GM21737 (cell line): ENCODE data around the gene IDH3G.

Source experiments
- ATAC-seq: cut with Tn5 transposase; IDR thresholded peaks from one replicate; pipeline ENCODE4 v1.9.1; 2021; ENCODE audit warnings: mild to moderate bottlenecking, moderate library complexity; ENCODE audit not compliant: unreplicated experiment

The IDH3G gene

DNA sequence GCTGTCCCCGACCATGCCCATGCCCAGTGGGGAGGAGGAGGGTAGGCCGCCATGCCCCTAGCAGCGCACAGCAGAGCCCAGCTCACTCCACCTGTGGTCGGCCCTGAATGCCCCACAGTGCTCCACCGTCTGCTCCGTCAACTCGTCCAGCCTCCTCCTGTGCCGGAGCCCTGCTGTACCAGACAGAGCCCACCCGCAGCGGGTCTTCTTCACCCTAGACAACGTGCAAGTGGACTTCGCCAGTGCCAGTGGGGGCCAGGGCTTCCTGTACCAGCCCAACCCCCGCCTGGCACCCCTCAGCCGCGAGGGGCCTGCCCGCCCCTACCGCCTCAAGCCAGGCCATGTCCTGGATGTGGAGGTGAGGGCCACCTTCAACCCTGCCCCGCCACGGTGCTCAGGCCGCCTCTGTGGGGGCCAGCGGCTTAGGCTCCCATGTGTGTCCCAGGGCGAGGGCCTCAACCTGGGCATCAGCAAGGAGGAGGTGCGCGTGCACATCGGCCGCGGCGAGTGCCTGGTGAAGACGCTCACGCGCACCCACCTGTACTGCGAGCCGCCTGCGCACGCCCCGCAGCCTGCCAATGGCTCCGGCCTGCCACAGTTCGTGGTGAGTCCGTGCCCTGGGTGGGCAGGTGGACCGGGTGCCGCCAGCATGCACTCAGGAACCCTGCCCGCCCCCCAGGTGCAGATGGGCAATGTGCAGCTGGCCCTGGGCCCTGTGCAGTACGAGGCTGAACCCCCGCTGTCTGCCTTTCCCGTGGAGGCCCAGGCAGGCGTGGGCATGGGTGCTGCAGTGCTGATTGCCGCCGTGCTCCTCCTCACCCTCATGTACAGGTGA lies 20.2 kb downstream of the IDH3G start:
- ATAC-seq = no peak

DNA sequence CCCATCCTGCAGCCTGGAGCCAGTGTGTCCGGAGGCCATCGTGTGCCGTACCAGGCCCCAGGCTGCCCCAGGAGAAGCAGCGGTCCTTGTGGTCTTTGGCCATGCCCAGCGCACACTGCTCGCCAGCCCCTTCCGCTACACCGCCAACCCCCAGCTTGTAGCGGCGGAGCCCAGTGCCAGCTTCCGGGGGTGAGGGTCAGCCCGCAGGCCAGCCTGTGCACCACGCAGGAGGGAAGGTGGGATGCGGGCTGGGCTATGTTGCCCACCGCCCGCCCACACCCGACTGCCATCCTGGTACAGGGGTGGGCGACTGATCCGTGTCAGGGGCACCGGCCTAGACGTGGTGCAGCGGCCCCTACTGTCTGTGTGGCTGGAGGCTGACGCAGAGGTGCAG lies 21.0 kb downstream of the IDH3G start:
- no peak for ATAC-seq

DNA sequence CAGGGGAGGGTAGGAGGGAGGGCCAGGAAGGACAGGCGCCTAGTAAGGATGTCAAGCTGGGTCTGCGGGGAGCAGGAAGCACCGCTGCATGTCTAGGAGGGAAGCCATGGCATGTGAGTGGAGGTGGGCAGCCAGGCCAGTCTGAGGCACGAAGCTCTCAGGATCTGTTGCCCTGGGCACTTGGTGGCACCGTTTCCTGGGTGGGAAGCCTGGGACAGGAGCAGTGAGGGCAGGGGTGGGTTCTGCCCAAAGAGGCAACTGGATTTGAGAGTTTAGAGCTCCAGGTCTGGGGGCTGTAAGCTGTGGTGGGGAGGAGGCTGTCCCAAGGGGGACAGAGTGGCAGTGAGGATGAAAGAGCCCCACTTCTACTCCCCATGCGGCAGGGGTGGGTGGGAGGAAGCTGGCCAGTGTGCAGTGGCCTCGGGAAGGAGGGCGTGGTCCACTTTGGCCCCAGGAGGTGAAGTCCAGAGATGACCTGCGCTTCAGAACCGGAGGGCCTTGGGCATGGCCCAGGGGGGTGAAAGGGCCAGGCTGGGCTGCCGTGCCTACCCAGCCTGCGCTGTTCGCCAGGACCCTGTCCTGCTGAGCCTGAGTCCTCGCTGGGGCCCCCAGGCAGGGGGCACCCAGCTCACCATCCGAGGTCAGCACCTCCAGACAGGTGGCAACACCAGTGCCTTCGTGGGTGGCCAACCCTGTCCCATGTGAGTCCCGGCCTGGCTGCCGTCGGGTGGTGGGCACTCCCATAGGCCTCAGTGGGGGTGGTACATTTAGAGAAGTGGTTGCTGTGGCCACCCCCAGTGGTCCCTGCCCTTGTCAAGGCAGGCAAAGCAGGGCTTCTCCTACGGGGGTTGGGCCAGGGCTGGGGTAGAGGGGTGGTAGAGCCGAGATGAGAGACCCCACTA lies 21.6 kb downstream of the IDH3G start:
- ATAC-seq = no peak

DNA sequence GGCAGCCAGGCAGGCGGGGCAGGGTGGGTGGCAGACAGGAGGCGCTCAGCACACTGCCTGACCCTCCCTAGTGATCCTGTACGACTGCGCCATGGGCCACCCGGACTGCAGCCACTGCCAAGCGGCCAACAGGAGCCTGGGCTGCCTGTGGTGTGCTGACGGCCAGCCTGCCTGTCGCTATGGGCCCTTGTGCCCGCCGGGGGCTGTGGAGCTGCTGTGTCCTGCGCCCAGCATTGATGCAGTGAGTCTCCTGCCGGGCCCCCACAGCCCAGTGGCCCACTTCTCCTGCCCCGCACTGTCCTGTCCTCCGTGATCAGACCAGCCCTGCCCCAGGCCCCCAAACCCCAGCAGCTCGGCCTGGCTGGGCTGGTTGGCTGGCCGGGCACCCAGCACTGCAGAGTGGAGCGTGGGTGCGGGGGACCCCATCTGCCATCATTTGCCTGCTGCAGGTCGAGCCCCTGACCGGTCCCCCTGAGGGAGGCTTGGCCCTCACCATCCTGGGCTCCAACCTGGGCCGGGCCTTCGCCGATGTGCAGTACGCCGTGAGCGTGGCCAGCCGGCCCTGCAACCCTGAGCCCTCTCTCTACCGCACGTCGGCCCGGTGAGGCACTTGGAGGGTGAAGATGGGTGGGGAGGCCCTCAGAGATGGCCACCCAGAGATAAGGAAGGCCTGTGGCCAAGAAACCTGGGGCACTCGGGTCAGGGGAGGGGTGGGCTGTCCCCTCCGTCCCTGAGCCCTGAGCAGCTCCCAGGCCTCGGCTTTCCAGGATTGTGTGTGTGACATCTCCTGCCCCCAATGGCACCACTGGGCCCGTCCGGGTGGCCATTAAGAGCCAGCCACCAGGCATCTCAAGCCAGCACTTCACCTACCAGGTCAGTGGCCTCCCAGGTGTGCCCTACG lies 22.5 kb downstream of the IDH3G start:
- ATAC-seq = no peak

DNA sequence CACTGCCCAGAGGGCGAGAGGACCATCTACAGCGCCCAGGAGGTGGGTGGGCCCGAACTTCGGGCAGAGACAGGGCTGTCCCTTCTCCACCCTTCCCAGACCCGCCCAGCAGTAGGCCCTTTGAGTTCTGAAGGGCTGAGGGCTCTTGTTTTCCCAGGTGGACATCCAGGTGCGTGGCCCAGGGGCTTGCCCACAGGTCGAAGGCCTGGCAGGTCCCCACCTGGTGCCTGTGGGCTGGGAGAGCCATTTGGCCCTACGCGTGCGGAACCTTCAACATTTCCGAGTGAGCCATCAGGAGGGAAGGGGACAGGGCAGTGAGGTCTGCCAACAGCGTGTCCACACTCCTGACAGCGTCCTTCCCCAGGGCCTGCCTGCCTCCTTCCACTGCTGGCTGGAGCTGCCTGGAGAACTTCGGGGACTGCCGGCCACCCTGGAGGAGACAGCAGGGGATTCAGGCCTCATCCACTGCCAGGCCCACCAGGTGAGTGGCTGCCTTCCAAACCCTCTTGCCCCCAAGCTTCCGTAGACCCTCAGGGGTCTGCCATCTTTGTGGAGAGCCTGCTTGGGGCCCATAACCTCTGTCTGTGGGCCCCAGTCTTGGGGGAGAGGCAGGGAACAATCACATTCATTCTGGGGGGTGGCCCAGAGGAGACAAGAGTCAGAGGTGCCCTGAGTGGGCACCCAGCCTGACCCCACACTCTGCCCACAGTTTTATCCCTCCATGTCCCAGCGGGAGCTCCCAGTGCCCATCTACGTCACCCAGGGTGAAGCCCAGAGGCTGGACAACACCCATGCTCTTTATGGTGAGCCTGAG lies 23.4 kb downstream of the IDH3G start:
- ATAC-seq = no peak

DNA sequence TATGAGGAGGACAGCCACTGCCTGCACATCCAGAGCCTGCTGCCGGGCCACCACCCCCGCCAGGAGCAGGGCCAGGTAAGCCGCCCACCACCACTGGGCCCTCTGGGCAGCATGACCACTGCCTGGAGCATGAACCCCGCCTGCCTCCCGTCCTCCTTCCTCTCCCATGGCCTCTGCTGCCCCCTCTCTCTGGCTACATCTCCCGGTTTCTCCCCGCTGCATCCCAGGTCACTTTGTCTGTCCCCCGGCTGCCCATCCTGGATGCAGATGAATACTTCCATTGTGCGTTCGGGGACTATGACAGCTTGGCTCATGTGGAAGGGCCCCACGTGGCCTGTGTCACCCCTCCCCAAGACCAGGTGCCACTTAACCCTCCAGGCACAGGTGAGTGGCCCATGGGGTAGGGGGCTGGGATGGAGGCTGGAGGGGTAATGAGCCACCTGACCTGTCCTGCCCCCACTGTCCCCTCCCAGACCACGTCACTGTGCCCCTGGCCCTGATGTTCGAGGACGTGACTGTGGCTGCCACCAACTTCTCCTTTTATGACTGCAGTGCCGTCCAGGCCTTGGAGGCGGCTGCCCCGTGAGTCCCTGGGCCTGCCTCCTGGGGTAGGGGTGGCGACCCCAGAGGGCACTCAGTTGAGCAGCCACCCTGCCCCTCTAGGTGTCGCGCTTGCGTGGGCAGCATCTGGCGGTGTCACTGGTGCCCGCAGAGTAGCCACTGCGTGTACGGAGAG lies 24.1 kb downstream of the IDH3G start:
- no peak for ATAC-seq

DNA sequence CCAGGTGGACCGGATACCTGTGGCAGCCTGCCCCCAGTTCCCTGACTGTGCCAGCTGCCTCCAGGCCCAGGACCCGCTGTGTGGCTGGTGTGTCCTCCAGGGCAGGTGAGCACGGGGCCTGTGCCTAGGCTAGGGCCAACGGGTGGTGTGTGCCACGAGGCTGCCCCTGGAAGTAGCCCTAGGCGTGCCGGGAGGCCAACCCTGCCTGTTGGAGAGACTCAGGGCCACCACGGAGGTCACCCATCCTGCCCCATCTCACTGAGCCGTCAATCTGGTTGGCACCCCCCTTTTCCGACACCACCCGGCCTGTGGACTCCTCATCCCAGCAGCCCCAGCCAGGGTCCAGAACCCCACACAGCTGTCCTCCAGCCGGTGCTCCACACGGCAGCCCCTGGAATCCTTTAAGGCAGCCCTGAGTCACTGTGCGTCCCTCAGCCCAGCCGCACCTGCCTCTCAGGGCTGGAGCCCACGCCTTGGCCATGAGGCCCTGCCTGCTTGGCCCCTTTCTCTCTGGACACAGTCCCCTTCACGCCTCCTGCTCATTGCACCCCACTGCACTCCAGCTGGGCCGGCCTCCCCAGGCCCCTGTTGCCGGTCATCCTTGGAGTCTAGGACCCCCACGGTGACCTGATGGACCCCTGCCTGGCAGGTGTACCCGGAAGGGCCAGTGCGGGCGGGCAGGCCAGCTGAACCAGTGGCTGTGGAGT lies 24.9 kb downstream of the IDH3G start:
- no peak for ATAC-seq

DNA sequence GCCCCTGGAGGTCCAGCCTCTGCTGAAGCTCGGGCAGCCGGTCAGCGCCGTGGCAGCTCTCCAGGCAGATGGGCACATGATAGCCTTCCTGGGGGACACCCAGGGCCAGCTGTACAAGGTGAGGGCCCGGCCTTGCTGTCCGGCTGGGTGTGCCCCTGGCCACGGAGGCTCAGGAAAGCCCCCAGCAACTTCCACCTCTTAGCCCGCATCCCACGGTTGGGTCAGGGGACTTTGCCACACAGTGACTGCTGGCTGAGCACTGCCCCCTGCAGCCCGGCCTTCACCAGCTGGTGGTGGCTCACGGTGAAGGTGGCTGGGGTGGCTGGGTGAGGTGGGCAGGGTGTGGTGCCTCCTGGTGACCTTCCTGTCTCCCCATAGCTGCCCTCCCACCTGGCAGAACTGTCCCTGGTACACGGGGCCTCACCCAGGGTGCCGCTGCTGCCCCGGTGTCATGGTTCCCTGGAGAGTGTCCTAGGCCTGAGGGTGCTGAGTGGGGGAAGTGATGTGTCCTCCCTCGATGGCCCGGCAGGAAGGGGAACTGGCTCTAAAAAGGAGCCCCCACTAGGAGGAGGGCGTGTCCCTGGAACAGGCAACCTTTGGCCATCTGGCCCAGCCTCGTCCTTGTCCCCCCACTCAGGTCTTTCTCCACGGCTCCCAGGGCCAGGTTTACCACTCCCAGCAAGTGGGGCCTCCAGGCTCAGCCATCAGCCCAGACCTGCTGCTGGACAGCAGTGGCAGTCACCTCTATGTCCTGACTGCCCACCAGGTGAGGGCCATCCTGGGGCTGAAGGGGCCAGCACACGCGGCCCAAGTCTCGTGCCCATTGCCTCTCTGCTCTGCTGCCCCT lies 25.6 kb downstream of the IDH3G start:
- no peak for ATAC-seq

DNA sequence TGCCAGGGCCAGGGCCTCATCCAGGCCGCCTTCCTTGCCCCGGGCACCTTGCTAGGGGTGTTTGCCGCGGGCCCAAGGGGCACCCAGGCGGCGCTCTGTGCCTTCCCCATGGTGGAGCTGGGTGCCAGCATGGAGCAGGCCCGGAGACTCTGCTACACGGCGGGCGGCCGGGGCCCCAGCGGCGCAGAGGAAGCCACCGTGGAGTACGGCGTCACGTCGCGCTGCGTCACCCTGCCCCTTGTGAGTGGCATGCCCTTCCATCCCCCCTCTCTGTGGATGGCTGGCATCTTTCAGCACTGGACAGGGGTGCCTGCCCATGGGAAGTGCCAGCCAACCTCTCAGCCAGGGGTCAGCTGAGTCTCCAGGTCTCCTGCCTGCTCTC lies 26.5 kb downstream of the IDH3G start:
- ATAC-seq = no peak

DNA sequence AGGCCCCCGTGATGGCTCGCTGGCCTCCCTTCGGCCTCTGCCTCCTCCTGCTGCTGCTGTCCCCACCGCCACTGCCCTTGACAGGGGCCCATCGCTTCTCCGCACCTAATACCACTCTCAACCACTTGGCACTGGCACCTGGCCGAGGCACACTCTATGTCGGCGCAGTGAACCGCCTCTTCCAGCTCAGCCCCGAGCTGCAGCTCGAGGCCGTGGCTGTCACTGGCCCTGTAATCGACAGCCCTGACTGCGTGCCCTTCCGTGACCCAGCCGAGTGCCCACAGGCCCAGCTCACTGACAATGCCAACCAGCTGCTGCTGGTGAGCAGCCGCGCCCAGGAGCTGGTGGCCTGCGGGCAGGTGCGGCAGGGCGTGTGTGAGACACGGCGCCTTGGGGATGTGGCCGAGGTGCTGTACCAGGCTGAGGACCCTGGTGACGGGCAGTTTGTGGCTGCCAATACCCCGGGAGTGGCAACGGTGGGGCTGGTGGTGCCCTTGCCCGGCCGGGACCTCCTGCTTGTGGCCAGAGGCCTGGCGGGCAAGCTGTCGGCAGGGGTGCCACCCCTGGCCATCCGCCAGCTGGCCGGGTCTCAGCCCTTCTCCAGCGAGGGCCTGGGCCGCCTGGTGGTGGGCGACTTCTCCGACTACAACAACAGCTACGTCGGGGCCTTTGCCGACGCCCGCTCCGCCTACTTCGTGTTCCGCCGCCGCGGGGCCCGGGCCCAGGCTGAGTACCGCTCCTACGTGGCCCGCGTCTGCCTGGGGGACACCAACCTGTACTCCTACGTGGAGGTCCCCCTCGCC lies 27.1 kb downstream of the IDH3G start:
- no peak for ATAC-seq

DNA sequence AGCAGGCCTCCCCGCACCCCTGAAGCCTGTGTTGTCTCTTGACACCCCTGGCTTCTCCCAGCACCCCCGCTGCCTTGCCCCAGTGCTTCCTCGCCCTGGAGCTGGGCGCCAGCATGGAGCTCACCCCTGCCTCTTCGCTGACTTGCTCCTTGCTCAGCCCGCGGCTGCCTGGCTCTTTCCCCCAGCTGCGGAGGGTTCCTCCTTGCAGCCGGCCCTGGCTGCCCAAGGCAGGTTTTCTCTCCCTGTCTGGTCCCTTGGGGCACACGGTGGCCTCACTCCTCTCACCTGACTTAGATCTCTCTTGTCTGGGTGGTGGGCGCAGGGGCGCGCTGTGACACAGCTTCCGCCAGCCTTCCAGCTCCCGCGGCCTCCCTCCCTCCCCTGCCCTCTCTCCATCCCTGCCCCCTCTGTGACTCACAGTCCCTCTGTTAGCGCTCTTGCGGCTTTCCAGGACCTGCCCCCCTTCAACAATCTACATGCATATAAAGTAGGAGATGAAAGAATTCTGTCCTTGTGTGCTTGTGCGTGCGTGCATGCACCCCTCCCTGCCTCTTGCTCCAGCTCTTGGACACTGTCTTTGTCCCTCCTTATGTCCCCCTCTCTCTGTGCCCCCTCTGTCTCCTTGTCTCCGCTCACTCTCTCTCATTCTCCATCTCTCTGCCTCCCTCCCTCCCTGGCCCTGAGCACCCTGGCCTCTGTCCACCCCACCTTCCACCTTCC lies 27.9 kb downstream of the IDH3G start:
- no peak for ATAC-seq

DNA sequence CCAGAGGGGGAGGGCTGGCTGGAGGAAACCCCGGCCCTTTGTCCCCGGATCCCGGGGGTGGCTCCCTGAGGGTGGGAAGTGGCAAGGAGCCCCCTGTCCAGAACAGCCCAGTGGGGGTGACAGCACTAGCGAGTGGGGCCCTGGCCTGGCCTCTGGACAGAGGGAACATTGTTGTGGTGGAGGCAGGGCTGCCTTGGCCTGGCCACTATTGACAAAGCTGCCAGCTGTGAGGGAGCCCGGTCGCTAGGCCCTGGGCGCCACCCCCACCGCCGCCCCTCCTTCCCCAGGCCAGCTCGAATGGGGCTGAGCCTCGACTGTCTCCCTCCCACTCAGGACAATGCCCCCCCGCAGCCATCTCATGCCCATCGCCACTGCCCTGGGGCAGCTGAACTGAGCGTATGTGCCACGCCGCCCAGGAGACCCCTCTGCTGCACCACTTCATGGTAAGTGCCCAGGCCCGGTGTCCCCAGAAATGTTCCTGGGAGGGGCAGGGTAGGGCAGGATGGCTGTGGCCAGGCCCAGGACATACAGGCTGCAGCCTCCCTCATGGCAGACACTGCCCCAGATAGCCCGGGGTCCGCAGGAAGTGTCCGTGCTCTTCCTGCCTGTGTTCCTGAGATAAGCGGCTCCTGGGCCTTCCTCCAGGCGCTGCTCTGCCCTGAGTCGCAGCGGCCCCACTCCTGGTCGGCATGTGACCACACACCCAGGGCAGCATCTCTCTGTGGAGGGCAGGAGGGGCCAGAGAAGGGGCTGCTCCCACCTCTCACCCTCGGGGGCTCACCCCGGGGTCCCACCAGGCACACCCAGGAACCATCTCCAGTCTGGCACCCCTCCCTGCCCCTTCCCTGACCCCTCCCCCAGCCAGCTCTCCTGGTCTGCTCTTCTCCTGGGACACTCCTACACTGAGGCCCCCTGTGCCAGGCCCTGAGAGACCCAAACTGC lies 28.8 kb downstream of the IDH3G start:
- ATAC-seq = no peak

DNA sequence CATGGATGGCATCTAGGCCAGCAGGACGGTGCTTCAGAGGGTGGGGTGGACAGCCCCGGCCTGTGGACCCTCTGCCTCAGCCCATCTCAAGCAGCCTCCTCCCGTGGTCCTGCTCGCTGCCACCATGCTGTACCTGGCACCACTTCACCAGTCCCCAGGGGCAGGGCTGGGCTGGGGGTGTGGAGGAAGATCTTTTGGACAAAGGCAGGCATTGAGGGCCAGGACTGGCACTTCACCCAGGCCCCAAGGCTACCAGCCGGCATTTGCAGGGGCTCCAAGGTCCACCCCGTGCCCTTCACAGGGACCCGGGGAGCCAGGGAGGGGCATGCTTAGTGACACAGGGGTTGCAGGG lies 29.4 kb downstream of the IDH3G start:
- no peak for ATAC-seq

DNA sequence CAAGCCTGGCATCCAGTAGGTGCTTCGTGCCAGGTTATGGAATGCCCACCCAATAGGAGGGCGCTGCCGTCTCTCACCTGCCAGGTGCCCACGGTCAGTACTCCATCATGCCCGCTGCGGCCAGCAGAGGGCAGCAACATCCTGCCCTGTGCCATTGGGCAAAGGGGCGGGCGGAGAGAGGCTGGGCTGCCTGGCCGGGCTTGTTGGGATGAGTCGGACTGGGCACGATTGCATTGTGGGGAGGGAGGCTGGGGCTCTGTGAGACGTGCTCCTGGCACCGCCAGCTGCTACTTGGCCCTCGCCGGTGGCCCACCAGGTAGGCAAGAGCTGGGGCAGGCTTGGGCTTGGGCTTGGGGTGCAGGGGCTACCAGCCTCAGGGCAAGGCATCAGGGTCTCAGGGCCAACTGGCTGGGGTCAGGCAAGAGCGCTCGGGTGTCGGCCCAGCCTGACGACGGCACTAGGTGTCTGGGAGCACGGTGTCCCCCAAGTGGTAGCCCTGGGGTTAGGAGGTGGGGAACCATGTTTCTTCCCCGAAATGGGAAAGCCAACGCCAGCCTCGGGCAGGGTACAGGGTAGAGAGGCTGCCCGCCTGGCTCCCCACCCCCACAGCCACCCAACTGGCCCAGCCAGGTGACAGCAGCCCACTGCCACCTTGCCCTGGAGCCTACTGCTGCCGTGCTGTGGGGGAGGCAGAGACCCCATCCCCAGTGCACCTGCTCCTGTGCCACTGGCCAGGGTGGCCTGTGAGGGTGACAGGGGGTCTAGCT lies 30.0 kb downstream of the IDH3G start, which contains the start of gene PLXNB3:
Gene PLXNB3 (plus strand): TSS at position 261 of the 767 bp plus-strand sequence. CDS start 1,287 bp downstream, outside the sequence.
- no peak for ATAC-seq
